Hematopoietic multipotent progenitor cell treated with erythropoietin and hydrocortisone succinate and interleukin-3 and kit ligand, for 17 days (in vitro differentiated cells): ENCODE measurements around the gene SPG7.

Experiments
- DNase-seq: peaks from one replicate; pipeline ENCODE4 v3.0.0-alpha.2; 2015; ENCODE audit warnings: low spot score

SPG7 gene

DNA sequence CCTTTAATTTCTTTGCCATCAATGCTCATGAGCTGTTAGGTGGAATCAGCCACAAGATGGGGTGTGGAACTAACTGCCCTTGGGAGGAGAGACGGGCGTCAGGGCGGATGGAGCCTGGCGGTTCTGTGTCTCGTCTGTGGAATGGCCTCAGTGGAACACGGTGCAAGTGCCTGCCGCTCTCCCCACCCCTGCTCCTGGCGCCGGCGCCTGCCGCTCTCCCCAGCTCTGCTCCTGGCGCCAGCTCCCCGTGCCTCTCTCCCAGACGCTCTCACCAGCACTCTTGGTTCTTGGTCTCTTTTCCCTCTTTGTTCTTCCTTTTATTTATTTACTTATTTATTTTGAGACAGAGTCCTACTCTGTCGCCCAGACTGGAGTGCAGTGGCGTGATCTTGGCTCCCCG lies 39.1 kb downstream of the SPG7 start:
- no peak for DNase-seq

DNA sequence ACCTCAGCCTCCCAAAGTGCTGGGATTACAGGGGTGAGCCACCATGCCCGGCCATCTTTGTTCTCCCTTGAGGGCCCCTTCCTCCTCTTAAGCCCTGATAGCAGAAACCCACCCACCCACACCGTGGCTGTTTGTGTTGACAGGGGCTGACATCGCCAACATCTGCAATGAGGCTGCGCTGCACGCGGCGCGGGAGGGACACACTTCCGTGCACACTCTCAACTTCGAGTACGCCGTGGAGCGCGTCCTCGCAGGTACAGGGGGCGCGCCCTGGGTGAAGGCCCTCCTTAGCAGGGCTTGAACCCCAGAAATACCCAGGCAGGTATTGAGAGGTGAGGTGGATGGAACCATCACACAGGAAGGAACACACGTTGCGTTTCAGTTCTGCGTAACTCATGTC lies 39.7 kb downstream of the SPG7 start:
- DNase-seq: no peak

DNA sequence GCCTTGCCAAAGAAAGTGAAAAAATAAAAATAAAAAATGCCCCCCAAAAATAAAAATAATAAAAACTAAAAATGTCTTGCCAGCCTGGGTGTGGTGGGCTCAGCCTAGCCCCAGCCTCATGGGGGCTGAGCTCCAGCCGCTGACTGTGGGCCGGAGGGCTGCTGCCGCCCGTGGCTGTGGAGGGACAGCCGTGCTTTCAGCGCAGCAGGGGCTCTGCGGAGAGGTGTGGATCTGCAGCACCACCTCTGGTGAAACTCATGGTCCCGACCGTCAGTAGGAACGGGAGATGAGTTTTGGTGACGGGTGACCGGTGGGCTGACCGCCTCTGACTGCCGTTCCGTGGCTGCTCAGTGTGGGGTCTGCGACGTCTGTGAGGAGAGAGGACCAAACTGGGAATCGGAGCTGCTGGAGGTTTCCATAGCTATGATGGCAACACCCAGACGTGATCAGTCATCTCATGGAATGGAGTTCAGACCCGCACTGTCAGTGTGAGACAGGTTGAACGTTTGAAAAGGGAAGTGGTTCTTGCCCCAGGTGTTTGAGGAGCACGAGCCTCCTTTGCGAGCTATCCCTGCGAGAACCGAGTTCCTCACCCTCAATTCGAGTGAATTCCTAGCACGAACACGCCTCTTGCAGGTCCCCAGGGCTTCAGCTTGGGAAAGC lies 40.3 kb downstream of the SPG7 start:
- no peak for DNase-seq

DNA sequence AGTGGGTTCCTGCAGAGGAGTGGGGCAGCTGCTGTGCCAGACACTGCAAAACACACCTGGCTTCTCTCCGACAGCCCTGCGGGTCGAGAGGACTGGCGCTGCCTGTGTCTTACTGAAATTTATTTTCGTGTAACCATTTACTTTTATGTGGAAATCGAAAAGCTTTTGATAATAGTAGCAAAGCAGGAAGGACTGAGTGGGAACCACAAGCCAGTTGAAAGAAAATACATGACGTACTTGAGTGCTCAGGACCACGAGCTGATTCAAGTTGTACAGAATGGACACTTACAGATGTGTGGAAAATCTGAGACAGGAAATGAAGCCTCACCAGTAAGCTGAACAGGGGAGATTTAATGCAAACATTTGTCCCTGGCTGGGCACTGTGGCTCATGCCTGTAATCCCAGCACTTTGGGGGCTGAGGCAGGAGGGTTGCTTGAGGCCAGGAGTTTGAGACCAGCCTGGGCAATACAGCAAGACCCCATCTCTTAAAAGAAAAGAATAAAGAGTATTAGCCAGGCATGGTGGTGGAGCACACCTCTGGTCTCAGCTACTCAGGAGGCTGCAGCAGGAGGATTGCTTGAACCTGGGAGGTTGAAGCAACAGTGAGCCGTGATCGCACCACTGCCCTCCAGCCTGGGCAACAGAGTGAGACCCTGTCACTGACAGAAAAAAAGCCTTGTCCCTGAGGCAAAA lies 41.0 kb downstream of the SPG7 start:
- no peak for DNase-seq

DNA sequence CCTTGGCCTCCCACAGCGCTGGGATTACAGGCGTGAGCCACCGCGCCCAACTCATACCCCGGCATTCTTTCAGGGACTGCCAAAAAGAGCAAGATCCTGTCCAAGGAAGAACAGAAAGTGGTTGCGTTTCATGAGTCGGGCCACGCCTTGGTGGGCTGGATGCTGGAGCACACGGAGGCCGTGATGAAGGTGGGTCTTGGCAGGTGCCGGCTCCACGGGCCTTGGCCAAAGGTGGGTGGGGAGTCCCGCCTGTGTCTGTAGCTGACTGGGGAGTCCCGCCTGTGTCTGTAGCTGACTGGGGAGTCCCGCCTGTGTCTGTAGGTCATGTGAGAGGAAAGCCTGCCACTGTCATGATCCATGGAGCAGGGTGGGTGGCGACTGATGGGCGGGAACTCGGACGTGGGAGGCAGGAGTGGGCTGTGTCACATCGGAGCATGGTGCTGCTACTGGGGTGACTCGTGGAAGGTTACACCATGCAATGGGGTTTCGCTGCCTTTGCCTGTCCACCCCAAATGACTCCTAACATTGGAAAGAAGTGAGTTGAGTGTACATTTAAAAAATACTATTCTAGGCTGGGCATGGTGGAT lies 42.3 kb downstream of the SPG7 start:
- no peak for DNase-seq

DNA sequence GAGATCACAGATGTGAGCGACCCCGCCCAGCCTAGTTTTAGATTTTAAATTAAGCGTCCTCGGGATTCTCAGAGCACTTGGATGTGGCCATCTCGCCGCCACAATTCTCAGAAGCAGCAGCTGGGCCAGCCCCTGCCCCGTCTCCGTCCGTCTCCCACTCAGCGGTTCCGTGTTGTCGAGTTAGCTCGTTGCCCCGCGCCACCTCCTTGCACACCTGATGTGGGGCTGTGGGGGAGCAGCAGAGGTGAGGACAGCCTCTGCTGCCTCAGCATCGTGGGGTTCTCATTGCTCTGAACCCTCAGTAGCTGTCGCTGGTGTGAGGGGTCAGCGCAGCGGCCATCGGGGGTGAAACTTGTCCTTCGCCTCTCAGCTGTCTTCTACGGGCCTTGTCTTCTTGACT lies 44.1 kb downstream of the SPG7 start:
- no peak for DNase-seq

DNA sequence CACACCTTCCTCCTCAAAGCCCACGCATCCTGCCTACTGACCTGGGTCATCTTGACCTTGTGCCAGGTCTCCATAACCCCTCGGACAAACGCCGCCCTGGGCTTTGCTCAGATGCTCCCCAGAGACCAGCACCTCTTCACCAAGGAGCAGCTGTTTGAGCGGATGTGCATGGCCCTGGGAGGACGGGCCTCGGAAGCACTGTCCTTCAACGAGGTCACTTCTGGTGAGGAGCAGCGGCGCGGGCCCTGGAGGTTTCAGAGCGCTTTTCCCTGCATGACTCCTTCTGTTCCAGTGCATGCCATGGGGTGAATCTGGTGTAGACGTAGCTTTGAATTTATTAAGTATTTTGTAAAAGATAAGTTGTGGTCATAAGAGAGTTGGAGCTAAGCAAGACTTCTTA lies 44.7 kb downstream of the SPG7 start:
- no peak for DNase-seq

DNA sequence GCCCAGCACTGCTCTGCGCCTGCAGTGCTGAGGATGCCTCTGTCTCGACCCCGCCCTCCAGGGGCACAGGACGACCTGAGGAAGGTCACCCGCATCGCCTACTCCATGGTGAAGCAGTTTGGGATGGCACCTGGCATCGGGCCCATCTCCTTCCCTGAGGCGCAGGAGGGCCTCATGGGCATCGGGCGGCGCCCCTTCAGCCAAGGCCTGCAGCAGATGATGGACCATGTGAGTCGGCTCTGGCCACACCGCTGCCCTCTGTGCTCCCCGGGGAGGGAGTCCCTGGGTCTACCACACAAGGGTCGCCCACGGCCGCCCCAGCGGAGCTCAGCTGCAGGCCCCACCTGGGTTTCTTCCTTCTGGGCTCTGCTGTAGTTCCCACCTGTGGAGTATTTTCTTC lies 45.5 kb downstream of the SPG7 start:
- no peak for DNase-seq

DNA sequence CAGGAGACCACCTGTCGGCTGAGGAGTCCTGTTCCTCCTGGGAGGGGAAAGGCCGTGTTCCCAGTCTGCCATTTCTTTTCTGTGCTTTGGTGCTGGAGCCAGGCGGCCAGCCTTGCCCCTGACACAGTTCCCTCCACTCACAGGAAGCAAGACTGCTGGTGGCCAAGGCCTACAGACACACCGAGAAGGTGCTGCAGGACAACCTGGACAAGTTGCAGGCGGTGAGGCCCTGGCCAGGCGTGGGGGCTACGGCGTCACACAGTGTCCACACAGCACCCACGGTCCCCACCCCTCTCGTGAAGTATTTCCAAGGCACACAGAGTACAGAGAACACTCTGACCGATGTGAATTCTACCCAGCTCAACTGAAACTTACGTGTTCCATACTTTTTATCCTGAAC lies 46.1 kb downstream of the SPG7 start:
- no peak for DNase-seq

DNA sequence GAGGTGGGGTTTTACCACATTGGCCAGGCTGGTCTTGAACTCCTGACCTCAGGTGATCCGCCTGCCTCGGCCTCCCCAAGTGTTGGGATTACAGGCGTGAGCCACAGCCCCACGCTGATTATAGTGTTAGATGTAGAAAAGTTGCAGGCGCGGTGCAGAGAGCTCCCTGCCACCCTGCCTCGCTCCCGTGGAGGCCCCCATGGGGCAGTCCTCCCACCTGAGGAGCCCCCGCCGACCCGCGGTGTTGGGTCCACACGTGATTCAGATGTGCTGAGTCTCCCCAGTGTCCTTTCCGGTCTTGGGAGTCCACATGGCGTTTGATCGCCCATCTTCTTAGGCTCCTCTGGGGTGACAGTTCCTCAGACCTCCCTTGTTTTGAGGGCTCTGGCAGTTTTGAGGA lies 47.1 kb downstream of the SPG7 start:
- DNase-seq: no peak

DNA sequence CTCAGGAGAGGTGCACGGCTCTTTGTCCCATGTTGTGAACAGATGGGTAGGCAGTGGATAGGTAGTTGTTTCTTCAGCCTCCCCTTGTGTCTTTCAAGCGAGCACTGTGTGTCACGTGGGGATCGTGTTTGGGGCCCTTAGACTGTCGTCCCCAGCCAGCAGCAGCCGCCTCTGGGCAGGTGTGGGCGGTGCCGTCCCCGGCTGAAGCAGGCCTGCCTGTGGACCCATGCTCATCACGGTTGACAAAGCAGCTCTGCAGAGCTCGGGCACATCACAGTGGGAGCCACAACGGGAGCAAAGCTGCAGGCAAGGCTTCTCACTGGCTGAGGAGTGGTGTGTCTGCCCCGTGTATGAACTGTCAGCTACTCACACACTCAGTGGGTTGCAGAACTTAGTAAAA lies 47.6 kb downstream of the SPG7 start:
- DNase-seq: no peak

DNA sequence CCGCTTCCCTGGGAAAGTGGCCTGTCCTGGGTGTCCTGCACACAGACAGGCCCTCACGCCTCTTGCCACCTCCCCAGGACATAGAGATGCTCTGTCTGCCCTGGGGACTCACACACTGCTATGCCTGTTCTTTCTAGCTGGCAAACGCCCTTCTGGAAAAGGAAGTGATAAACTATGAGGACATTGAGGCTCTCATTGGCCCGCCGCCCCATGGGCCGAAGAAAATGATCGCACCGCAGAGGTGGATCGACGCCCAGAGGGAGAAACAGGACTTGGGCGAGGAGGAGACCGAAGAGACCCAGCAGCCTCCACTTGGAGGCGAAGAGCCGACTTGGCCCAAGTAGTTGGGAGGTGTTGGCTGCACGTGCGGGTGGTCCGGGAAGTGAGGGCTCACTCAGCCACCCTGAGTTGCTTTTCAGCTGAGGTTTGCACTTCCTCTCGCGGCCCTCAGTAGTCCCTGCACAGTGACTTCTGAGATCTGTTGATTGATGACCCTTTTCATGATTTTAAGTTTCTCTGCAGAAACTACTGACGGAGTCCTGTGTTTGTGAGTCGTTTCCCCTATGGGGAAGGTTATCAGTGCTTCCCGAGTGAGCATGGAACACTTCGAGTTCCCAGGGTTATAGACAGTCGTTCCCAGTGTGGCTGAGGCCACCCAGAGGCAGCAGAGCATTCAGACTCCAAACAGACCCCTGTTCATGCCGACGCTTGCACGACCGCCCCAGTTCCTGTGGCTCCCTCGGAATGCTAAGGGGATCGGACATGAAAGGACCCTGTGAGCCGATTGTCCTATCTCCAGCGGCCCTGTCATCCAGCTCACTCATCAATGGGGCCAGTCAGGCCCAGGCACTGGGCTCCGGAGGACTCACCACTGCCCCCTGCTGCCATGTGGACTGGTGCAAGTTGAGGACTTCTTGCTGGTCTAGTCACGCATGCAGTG lies 48.8 kb downstream of the SPG7 start:
- DNase-seq: peak; percentile 77

DNA sequence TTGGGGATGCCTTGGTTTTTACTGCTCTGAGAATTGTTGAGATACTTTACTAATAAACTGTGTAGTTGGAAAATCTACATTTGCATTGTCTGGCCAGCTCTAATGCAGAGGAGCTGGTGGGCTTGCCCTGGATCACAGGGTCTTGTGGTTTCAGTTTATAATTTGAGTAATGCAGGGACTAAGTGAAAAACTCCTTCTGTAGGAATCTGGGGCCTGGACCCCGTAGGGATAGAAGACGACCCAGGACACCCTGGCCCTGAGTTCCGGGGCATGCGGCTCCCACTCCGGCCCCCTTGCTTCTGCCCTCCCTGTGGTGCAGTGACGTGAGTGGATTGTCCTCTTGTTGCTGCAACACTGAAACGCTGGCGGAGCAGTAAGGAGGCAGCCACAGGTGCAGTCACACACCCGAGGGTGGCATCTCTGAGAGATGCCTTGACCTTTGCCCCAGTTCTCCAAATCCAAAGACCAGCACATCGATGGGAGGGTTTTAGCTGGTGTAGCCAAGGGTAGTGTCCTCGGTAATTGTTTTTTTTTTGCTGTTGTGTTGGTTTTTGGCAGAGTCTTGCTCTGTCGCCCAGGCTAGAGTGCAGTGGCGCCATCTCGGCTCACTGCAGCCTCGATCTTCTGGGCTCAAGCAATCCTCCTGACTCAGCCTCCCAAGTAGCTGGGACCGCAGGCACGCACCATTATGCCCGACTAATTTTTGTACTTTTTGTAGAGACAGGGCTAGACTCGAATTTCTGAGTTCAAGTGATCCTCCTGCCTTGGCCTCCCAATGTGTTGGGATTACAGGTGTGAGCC lies 49.7 kb downstream of the SPG7 start:
- DNase-seq: no peak

DNA sequence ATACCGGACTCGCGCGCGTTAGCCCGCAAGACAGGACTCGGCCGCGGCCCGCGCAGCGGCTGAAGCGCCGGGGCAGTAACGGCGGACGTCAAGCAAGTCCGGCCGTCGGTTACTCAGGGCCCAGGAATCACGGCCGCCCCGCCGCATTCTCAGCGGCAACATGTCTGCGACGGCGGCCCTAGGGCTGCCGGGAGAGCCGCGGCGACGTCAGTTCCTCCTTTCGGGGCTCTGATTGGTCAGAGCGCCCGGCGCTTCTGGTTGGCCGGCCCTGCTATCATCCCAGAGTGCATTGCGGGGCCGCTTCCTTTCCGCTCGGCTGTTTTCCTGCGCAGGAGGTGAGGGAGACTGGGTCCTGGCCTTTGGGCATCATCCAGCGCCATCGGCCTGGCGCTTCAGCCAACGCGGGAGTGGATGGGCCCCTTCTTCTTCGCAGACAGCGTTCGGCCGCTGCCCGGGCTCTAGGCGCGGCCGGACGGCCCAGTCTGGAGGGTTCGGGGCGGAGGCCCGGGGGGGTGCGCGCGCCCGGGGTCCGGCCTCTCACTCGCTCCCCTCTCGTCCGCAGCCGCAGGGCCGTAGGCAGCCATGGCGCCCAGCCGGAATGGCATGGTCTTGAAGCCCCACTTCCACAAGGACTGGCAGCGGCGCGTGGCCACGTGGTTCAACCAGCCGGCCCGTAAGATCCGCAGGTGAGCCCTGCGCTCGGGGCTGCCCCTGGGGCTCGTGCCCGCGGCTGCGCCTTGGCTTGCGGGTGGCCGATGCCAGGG lies 52.4 kb downstream of the SPG7 start, which contains the start of gene RPL13:
Gene RPL13 (plus strand): TSS at position 305 of the 764 bp plus-strand sequence. CDS start 278 bp downstream, at position 583.
- peak; percentile 94 for DNase-seq

DNA sequence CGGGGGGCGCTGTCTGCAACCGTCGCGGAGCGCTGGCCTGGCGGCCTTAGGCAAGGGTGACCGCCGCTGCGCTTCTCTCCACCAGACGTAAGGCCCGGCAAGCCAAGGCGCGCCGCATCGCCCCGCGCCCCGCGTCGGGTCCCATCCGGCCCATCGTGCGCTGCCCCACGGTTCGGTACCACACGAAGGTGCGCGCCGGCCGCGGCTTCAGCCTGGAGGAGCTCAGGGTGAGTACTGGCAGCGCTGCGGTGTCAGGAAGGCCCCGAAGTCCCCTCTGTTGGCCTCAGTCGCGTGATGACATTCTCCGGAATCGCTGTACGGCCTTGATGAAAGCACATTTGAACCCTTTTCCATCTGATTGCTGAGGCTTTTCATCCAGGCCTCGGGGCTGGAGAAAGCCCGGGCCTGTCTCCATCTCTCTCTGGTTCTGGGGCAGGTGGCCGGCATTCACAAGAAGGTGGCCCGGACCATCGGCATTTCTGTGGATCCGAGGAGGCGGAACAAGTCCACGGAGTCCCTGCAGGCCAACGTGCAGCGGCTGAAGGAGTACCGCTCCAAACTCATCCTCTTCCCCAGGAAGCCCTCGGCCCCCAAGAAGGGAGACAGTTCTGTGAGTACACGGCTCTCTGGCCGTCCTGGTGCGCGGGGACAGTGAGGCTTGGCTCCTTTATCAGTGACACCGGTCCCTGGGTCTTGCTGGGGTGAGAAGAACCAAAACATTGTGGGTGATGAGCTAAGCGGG lies 53.1 kb downstream of the SPG7 start:
- DNase-seq: no peak

DNA sequence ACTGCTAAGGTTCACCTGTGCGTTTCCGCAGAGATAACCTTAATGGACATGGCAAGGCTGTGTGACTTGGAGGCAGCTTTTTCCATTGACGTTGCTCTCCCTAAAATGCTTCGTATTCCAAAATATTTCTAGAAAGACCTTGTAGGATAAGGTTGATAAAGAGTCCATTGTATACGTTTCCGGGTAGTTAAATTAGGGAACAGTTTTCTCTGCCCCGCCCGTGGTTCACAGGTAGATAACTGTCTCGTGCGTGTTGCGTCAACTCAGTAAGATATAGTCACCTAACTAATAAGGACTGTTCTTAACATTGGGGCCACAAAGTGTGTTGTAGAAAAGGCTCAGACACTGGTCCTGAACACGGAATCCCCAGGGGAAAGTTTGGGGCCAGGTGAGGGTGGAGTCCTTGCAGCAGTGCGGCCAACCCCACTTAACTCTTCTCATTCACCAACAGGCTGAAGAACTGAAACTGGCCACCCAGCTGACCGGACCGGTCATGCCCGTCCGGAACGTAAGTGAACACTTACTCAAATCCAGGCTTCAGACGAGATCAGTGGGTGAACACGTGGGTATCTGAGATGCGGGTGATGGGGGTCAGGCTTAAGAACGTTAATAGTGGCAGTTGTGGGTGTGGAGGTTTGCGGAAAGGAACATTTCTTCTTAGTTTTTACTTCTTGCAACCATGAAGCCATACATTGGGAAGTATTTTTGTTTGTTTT lies 53.8 kb downstream of the SPG7 start:
- no peak for DNase-seq

DNA sequence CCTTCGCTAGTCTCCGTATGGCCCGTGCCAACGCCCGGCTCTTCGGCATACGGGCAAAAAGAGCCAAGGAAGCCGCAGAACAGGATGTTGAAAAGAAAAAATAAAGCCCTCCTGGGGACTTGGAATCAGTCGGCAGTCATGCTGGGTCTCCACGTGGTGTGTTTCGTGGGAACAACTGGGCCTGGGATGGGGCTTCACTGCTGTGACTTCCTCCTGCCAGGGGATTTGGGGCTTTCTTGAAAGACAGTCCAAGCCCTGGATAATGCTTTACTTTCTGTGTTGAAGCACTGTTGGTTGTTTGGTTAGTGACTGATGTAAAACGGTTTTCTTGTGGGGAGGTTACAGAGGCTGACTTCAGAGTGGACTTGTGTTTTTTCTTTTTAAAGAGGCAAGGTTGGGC lies 54.7 kb downstream of the SPG7 start:
- no peak for DNase-seq

DNA sequence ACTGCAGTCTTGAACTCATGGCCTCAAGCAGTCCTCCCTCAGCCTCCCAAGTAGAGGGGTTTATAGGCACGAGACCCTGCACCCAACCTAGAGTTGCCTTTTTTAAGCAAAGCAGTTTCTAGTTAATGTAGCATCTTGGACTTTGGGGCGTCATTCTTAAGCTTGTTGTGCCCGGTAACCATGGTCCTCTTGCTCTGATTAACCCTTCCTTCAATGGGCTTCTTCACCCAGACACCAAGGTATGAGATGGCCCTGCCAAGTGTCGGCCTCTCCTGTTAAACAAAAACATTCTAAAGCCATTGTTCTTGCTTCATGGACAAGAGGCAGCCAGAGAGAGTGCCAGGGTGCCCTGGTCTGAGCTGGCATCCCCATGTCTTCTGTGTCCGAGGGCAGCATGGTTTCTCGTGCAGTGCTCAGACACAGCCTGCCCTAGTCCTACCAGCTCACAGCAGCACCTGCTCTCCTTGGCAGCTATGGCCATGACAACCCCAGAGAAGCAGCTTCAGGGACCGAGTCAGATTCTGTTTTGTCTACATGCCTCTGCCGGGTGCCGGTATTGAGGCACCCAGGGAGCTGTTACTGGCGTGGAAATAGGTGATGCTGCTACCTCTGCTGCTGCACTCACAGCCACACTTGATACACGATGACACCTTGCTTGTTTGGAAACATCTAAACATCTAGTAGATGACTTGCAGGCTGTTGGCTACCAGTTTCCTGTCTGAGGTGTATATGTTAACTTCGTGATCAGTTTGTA lies 55.6 kb downstream of the SPG7 start:
- no peak for DNase-seq
